Brain microvascular endothelial cell (primary cell): ENCODE data around the gene ARCN1.

Experiments
- DNase-seq: peaks from one replicate; pipeline ENCODE4 v3.0.0-alpha.2; 2020
- H3K27ac ChIP-seq: fragments of 250-450 bp; sonication (Bioruptor Pico); 2 replicates; pipeline ENCODE4 v1.5.1; 2020; ENCODE audit warnings: mild to moderate bottlenecking, moderate library complexity
- H3K27me3 ChIP-seq: fragments of 250-450 bp; sonication (Bioruptor Pico); replicated peaks from 2 replicates; pipeline ENCODE4 v1.5.1; 2020; ENCODE audit warnings: mild to moderate bottlenecking
- H3K36me3 ChIP-seq: fragments of 250-450 bp; sonication (Bioruptor Pico); replicated peaks from 2 replicates; pipeline ENCODE4 v1.5.1; 2020; ENCODE audit warnings: mild to moderate bottlenecking
- H3K4me3 ChIP-seq: 2 replicates; pipeline ENCODE4 v1.5.1; 2011; ENCODE audit warnings: low read depth, mild to moderate bottlenecking, control low read depth, low read length, moderate library complexity
- CTCF ChIP-seq: IDR thresholded peaks from 2 replicates; pipeline ENCODE4 v1.5.1; 2011; ENCODE audit warnings: low read depth, mild to moderate bottlenecking, moderate library complexity, low read length, control low read depth, inconsistent platforms; ENCODE audit errors: missing control alignments
- in situ Hi-C: cut with HindIII; loops from 2 replicates; pipeline ENCODE4 v1.10.0; 2017; ENCODE audit warnings: low sequenced_read_pairs, low pct_ligation_motif_present

The ARCN1 gene

GRCh38 chr11:118605116-118605867, 33.1 kb downstream of the ARCN1 start:
- Histone ChIP-seq H3K4me3 (no peak overlapping the region), H3K27me3 (no peaks in the 10 kb centered on the region), H3K27ac (peak overlapping the region; percentile 64), H3K36me3 (peaks cover 27% of the 10 kb centered on the region)
- in situ Hi-C loops: no loop called here
- DNase-seq: peak; percentile 75
- TF ChIP-seq CTCF: no peak

GRCh38 chr11:118606157-118606843, 34.1 kb downstream of the ARCN1 start:
- peak overlapping the region; percentile 64 for H3K27ac ChIP-seq
- no peak for DNase-seq
- peaks cover 17% of the 10 kb centered on the region for H3K36me3 ChIP-seq
- in situ Hi-C loops: no loop called here
- H3K27me3 ChIP-seq: no peaks in the 10 kb centered on the region
- no peak overlapping the region for H3K4me3 ChIP-seq
- TF ChIP-seq CTCF: no peak

GRCh38 chr11:118606844-118607228, 34.6 kb downstream of the ARCN1 start:
- Histone ChIP-seq H3K4me3 (no peak overlapping the region), H3K27me3 (no peaks in the 10 kb centered on the region), H3K27ac (no peak overlapping the region), H3K36me3 (peaks cover 11% of the 10 kb centered on the region)
- in situ Hi-C loops: no loop called here
- TF ChIP-seq CTCF: no peak
- no peak for DNase-seq

- Histone ChIP-seq H3K27ac (peak within 1 kb of the TSS; percentile 89), H3K27me3 (no peaks in the 10 kb centered on the region), H3K36me3 (peaks cover 3% of the 10 kb centered on the region), H3K4me3 (peak within 1 kb of the TSS; percentile 85)
- DNase-seq: peak; percentile 60
- peak; percentile 76 for TF ChIP-seq CTCF
- in situ Hi-C loops: no loop called here
These were observed 35.5 kb downstream of the ARCN1 start, which contains the start of gene PHLDB1 for GRCh38 chr11:118607401-118608359. Gene PHLDB1, plus strand, starts transcription at chr11:118607615. Its CDS starts 6,222 bp downstream, at chr11:118613837.

GRCh38 chr11:118608360-118609227, 36.4 kb downstream of the ARCN1 start:
- in situ Hi-C loops: no loop called here
- Histone ChIP-seq H3K27ac (peak overlapping the region; percentile 89), H3K27me3 (no peaks in the 10 kb centered on the region), H3K4me3 (peak overlapping the region; percentile 85), H3K36me3 (no peaks in the 10 kb centered on the region)
- no peak for TF ChIP-seq CTCF
- DNase-seq: peak; percentile 77
